Choroid plexus epithelial cell (primary cell): ENCODE measurements around the gene NIFK.

Experiments used
- DNase-seq: peaks from one replicate; pipeline ENCODE4 v3.0.0-alpha.2; 2010; ENCODE audit warnings: low read depth
- H3K4me3 ChIP-seq: 2 replicates; pipeline ENCODE4 v1.5.1; 2011; ENCODE audit warnings: low read depth, mild to moderate bottlenecking, control low read depth, low read length, moderate library complexity
- TF ChIP-seq, protein P1 (sequence below): conservative IDR thresholded peaks from 2 replicates; pipeline ENCODE4 v1.5.1; 2011; ENCODE audit warnings: low read depth, mild to moderate bottlenecking, control low read depth, inconsistent platforms, low read length, moderate library complexity

NIFK gene

DNA sequence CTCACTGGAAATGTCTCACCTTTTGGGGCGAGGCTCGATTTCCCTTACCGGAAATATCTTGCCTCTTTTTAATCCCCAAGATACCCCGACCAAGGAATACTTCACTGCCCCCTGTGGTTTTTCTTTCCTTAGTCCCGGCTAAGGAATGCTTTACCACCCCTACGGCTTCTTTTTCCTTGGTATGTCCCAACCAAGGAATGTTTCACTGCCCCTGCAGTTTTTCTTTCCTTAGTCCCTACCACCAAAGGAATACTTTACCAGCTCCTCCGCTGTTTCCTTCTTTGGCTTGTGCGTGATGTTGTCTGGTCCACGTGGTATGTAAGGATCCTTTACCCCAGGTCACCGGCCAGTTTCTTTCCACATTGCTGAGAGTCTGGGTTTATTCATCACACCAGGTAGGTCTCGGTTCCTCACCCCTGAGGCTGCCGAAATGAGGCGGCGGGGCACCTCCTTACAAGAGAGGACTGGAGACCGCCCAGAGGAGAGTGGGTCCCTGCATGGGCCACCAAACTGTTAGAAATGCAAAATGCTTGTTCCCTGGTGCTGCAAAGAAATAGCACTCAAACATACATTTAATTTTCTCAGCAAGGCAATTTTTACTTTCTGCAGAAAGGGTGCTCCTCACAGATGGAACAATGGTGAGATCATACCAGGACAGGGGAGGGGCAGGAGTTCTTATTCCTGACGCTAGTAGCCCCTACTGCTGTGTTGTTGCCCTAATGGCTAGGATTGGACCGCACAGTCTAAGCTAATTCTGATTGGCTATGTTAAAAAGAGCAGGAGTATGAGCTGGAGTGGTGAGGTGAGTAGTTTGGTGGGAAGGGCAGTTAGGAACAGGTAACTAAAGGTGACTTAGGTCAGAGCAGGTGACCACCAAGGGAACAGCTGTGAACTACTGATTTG, 54.0 kb downstream of the NIFK start:
- TF ChIP-seq, protein P1, sequence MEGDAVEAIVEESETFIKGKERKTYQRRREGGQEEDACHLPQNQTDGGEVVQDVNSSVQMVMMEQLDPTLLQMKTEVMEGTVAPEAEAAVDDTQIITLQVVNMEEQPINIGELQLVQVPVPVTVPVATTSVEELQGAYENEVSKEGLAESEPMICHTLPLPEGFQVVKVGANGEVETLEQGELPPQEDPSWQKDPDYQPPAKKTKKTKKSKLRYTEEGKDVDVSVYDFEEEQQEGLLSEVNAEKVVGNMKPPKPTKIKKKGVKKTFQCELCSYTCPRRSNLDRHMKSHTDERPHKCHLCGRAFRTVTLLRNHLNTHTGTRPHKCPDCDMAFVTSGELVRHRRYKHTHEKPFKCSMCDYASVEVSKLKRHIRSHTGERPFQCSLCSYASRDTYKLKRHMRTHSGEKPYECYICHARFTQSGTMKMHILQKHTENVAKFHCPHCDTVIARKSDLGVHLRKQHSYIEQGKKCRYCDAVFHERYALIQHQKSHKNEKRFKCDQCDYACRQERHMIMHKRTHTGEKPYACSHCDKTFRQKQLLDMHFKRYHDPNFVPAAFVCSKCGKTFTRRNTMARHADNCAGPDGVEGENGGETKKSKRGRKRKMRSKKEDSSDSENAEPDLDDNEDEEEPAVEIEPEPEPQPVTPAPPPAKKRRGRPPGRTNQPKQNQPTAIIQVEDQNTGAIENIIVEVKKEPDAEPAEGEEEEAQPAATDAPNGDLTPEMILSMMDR: no peak
- DNase-seq: no peak
- no peak overlapping the region for H3K4me3 ChIP-seq

DNA sequence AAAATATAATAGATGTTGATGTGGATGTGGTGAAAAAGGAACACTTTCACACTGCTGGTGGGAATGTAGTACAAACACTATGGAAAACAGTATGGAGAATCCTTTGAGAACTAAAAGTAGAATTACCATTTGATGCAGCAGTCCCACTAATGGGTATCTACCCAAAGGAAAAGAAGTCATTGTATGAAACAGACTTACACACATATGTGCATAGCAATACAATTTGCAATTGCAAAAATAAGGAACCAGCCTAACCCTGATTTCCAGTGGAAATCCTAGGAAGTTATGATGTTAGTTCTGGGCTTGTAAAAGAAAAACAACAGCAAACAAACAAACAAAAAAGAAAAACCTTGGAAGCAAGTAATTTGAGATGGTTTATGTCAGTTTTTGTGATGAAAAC, 58.8 kb downstream of the NIFK start:
- no peak for DNase-seq
- TF ChIP-seq, protein P1: no peak
- no peak overlapping the region for H3K4me3 ChIP-seq
